ENCODE data around the gene GUCY2D.

The GUCY2D gene

GRCh38 chr17:7977805-7978204 lies 24.6 kb upstream of the GUCY2D start:
- Histone ChIP-seq H3K4me1 (ENCODE audit: insufficient read depth, low read length) (no peaks in the 10 kb centered on the region), H3K4me3 (ENCODE audit: low read length) (no peak overlapping the region), H3K36me3 (ENCODE audit: insufficient read depth, low read length) (no peaks in the 10 kb centered on the region), H3K9me3 (ENCODE audit: low read length) (peaks cover 2% of the 10 kb centered on the region), H3K27me3 (ENCODE audit: insufficient read depth, low read length) (peaks cover 4% of the 10 kb centered on the region), H2AFZ (ENCODE audit: low read depth, low read length) (no peak overlapping the region)

- H2AFZ ChIP-seq (ENCODE audit: low read depth, low read length) = no peak overlapping the region
- no peaks in the 10 kb centered on the region for H3K36me3 ChIP-seq (ENCODE audit: insufficient read depth, low read length)
- no peak overlapping the region for H3K4me3 ChIP-seq (ENCODE audit: low read length)
- no peaks in the 10 kb centered on the region for H3K9me3 ChIP-seq (ENCODE audit: low read length)
- peaks cover 4% of the 10 kb centered on the region for H3K27me3 ChIP-seq (ENCODE audit: insufficient read depth, low read length)
- H3K4me1 ChIP-seq (ENCODE audit: insufficient read depth, low read length) = no peaks in the 10 kb centered on the region
Observed at GRCh38 chr17:7982173-7982572, 20.2 kb upstream of the GUCY2D start.

- Histone ChIP-seq H3K4me1 (ENCODE audit: insufficient read depth, low read length) (no peaks in the 10 kb centered on the region), H2AFZ (ENCODE audit: low read depth, low read length) (no peak overlapping the region), H3K4me3 (ENCODE audit: low read length) (no peak overlapping the region), H3K36me3 (ENCODE audit: insufficient read depth, low read length) (no peaks in the 10 kb centered on the region), H3K9me3 (ENCODE audit: low read length) (no peaks in the 10 kb centered on the region), H3K27me3 (ENCODE audit: insufficient read depth, low read length) (peaks cover 4% of the 10 kb centered on the region)
Observed at GRCh38 chr17:7982666-7983065, 19.7 kb upstream of the GUCY2D start.

- Histone ChIP-seq H3K4me3 (ENCODE audit: low read length) (no peak overlapping the region), H3K27me3 (ENCODE audit: insufficient read depth, low read length) (peaks cover 2% of the 10 kb centered on the region), H3K4me1 (ENCODE audit: insufficient read depth, low read length) (no peaks in the 10 kb centered on the region), H2AFZ (ENCODE audit: low read depth, low read length) (no peak overlapping the region), H3K9me3 (ENCODE audit: low read length) (no peaks in the 10 kb centered on the region), H3K36me3 (ENCODE audit: insufficient read depth, low read length) (no peaks in the 10 kb centered on the region)
Observed at GRCh38 chr17:7984904-7985303, 17.5 kb upstream of the GUCY2D start.

GRCh38 chr17:7987112-7987893 lies 15.1 kb upstream of the GUCY2D start:
- Histone ChIP-seq H3K9me3 (ENCODE audit: low read length) (no peaks in the 10 kb centered on the region), H3K4me3 (ENCODE audit: low read length) (no peak overlapping the region), H3K4me1 (ENCODE audit: insufficient read depth, low read length) (no peaks in the 10 kb centered on the region), H3K36me3 (ENCODE audit: insufficient read depth, low read length) (no peaks in the 10 kb centered on the region), H3K27me3 (ENCODE audit: insufficient read depth, low read length) (no peaks in the 10 kb centered on the region), H2AFZ (ENCODE audit: low read depth, low read length) (no peak overlapping the region)

GRCh38 chr17:7988750-7989178 lies 13.7 kb upstream of the GUCY2D start:
- no peak overlapping the region for H3K4me3 ChIP-seq (ENCODE audit: low read length)
- peak overlapping the region; percentile 31 for H2AFZ ChIP-seq (ENCODE audit: low read depth, low read length)
- H3K27me3 ChIP-seq (ENCODE audit: insufficient read depth, low read length) = peaks cover 3% of the 10 kb centered on the region
- no peaks in the 10 kb centered on the region for H3K9me3 ChIP-seq (ENCODE audit: low read length)
- no peaks in the 10 kb centered on the region for H3K4me1 ChIP-seq (ENCODE audit: insufficient read depth, low read length)
- H3K36me3 ChIP-seq (ENCODE audit: insufficient read depth, low read length) = no peaks in the 10 kb centered on the region

- H3K36me3 ChIP-seq (ENCODE audit: insufficient read depth, low read length) = no peaks in the 10 kb centered on the region
- no peaks in the 10 kb centered on the region for H3K4me1 ChIP-seq (ENCODE audit: insufficient read depth, low read length)
- peak overlapping the region; percentile 71 for H2AFZ ChIP-seq (ENCODE audit: low read depth, low read length)
- H3K4me3 ChIP-seq (ENCODE audit: low read length) = peak overlapping the region; percentile 31
- H3K27me3 ChIP-seq (ENCODE audit: insufficient read depth, low read length) = peaks cover 6% of the 10 kb centered on the region
- no peaks in the 10 kb centered on the region for H3K9me3 ChIP-seq (ENCODE audit: low read length)
Observed at GRCh38 chr17:7989781-7990655, 12.4 kb upstream of the GUCY2D start.

GRCh38 chr17:7992516-7992915 lies 9.9 kb upstream of the GUCY2D start:
- peaks cover 10% of the 10 kb centered on the region for H3K27me3 ChIP-seq (ENCODE audit: insufficient read depth, low read length)
- no peak overlapping the region for H3K4me3 ChIP-seq (ENCODE audit: low read length)
- no peak overlapping the region for H2AFZ ChIP-seq (ENCODE audit: low read depth, low read length)
- no peaks in the 10 kb centered on the region for H3K36me3 ChIP-seq (ENCODE audit: insufficient read depth, low read length)
- H3K9me3 ChIP-seq (ENCODE audit: low read length) = no peaks in the 10 kb centered on the region
- no peaks in the 10 kb centered on the region for H3K4me1 ChIP-seq (ENCODE audit: insufficient read depth, low read length)

- Histone ChIP-seq H3K4me1 (ENCODE audit: insufficient read depth, low read length) (no peaks in the 10 kb centered on the region), H3K4me3 (ENCODE audit: low read length) (no peak overlapping the region), H3K9me3 (ENCODE audit: low read length) (no peaks in the 10 kb centered on the region), H3K27me3 (ENCODE audit: insufficient read depth, low read length) (peaks cover 10% of the 10 kb centered on the region), H3K36me3 (ENCODE audit: insufficient read depth, low read length) (no peaks in the 10 kb centered on the region), H2AFZ (ENCODE audit: low read depth, low read length) (no peak overlapping the region)
Observed at GRCh38 chr17:7992924-7993323, 9.5 kb upstream of the GUCY2D start.

GRCh38 chr17:7993972-7994589 lies 8.3 kb upstream of the GUCY2D start:
- Histone ChIP-seq H3K4me1 (ENCODE audit: insufficient read depth, low read length) (no peaks in the 10 kb centered on the region), H2AFZ (ENCODE audit: low read depth, low read length) (no peak overlapping the region), H3K27me3 (ENCODE audit: insufficient read depth, low read length) (peaks cover 10% of the 10 kb centered on the region)

GRCh38 chr17:7995724-7996123 lies 6.7 kb upstream of the GUCY2D start:
- no peaks in the 10 kb centered on the region for H3K9me3 ChIP-seq (ENCODE audit: low read length)
- no peaks in the 10 kb centered on the region for H3K36me3 ChIP-seq (ENCODE audit: insufficient read depth, low read length)
- no peak overlapping the region for H3K4me3 ChIP-seq (ENCODE audit: low read length)
- no peak overlapping the region for H2AFZ ChIP-seq (ENCODE audit: low read depth, low read length)
- peaks cover 15% of the 10 kb centered on the region for H3K27me3 ChIP-seq (ENCODE audit: insufficient read depth, low read length)
- no peaks in the 10 kb centered on the region for H3K4me1 ChIP-seq (ENCODE audit: insufficient read depth, low read length)

More at GRCh38 chr17:7993972-7994589, 8.3 kb upstream of the GUCY2D start:
- no peaks in the 10 kb centered on the region for H3K9me3 ChIP-seq (ENCODE audit: low read length)
- H3K36me3 ChIP-seq (ENCODE audit: insufficient read depth, low read length) = no peaks in the 10 kb centered on the region
- H3K4me3 ChIP-seq (ENCODE audit: low read length) = no peak overlapping the region

GRCh38 chr17:7997186-7997585 lies 5.2 kb upstream of the GUCY2D start:
- Histone ChIP-seq H3K4me1 (ENCODE audit: insufficient read depth, low read length) (no peaks in the 10 kb centered on the region), H3K36me3 (ENCODE audit: insufficient read depth, low read length) (no peaks in the 10 kb centered on the region), H2AFZ (ENCODE audit: low read depth, low read length) (no peak overlapping the region), H3K9me3 (ENCODE audit: low read length) (peaks cover 3% of the 10 kb centered on the region), H3K4me3 (ENCODE audit: low read length) (no peak overlapping the region), H3K27me3 (ENCODE audit: insufficient read depth, low read length) (peaks cover 26% of the 10 kb centered on the region)

All from neuron (in vitro differentiated cells).